Liver (tissue), 9 donors: ENCODE results near the gene LENG1. TPM values are rescaled to one million over a fixed set of nuclear protein-coding genes. Genes with fewer than 3 reads are reported as not detected.
"Not testable (repeated sequence)": the region's sequence is repeated elsewhere in the genome, so short reads cannot be mapped to it uniquely, and the experiment has no call there.

Source experiments
- DNase-seq: peaks from one replicate; pipeline ENCODE4 v3.0.0-alpha.2; 2017; ENCODE audit warnings: low spot score
- H3K27ac ChIP-seq, 2 donors: one replicate each; pipeline ENCODE4 v1.7.0; 2013; ENCODE audit warnings: inconsistent platforms in 2 of 2, low read length in 2 of 2, control low read depth in 1 of 2, low read depth in 1 of 2, mild to moderate bottlenecking in 1 of 2
- H3K27me3 ChIP-seq, 4 donors: one replicate each; pipeline versions ENCODE4 v1.6.1 to v1.7.0; 2013; ENCODE audit warnings: low read length in 3 of 4, inconsistent platforms in 1 of 4, mild to moderate bottlenecking in 1 of 4, moderate library complexity in 1 of 4; ENCODE audit not compliant: control insufficient read depth in 4 of 4, insufficient read depth in 4 of 4
- H3K36me3 ChIP-seq, 4 donors: one replicate each; pipeline versions ENCODE4 v1.6.1 to v1.7.0; 2013; ENCODE audit warnings: low read length in 3 of 4, mild to moderate bottlenecking in 3 of 4, low read depth in 1 of 4, moderate library complexity in 1 of 4; ENCODE audit not compliant: control insufficient read depth in 4 of 4, insufficient read depth in 3 of 4
- H3K4me1 ChIP-seq, 4 donors: one replicate each; pipeline versions ENCODE4 v1.6.1 to v1.7.0; 2013; ENCODE audit warnings: low read length in 3 of 4, mild to moderate bottlenecking in 3 of 4, moderate library complexity in 1 of 4; ENCODE audit not compliant: control insufficient read depth in 4 of 4, insufficient read depth in 4 of 4
- H3K4me3 ChIP-seq, 3 donors: one replicate each; pipeline versions ENCODE4 v1.6.1 to v1.7.0; 2013; ENCODE audit warnings: low read length in 3 of 3, control low read depth in 1 of 3, low read depth in 1 of 3, mild to moderate bottlenecking in 1 of 3
- H3K9ac ChIP-seq, 2 donors: one replicate each; pipeline ENCODE4 v1.7.0; 2013; ENCODE audit warnings: low read length in 2 of 2, mild to moderate bottlenecking in 2 of 2, moderate library complexity in 2 of 2, control low read depth in 1 of 2, low read depth in 1 of 2
- H3K9me3 ChIP-seq, 4 donors: one replicate each; pipeline versions ENCODE4 v1.6.1 to v1.7.0; 2013; ENCODE audit warnings: low read length in 3 of 4; ENCODE audit not compliant: control insufficient read depth in 4 of 4
- EGR1 ChIP-seq, 2 donors: IDR thresholded peaks; 2 replicates each; pipeline ENCODE4 v1.6.1; 2016 to 2018; ENCODE audit warnings: antibody characterized with exemption in 2 of 2, low read depth in 2 of 2
- FOXA1 ChIP-seq: IDR thresholded peaks from 2 replicates; pipeline ENCODE4 v1.6.1; 2016; ENCODE audit warnings: antibody characterized with exemption
- FOXA2 ChIP-seq: IDR thresholded peaks from 2 replicates; pipeline ENCODE4 v1.6.1; 2016; ENCODE audit warnings: antibody characterized with exemption
- HNF4A ChIP-seq, 2 donors: conservative IDR thresholded peaks; 2 replicates each; pipeline ENCODE4 v1.6.1; 2016; ENCODE audit warnings: antibody characterized with exemption in 2 of 2, mild to moderate bottlenecking in 2 of 2
- HNF4G ChIP-seq: IDR thresholded peaks from 2 replicates; pipeline ENCODE4 v1.6.1; 2016; ENCODE audit warnings: antibody characterized with exemption
- JUND ChIP-seq, 2 donors: IDR thresholded peaks; 2 replicates each; pipeline ENCODE4 v1.6.1; 2016; ENCODE audit warnings: antibody characterized with exemption in 2 of 2
- NR2F2 ChIP-seq: IDR thresholded peaks from 2 replicates; pipeline ENCODE4 v1.6.1; 2016; ENCODE audit warnings: antibody characterized with exemption
- RAD21 ChIP-seq, 2 donors: IDR thresholded peaks; 2 replicates each; pipeline ENCODE4 v1.6.1; 2016; ENCODE audit warnings: antibody characterized with exemption in 2 of 2, mild to moderate bottlenecking in 2 of 2
- RXRA ChIP-seq, 2 donors: IDR thresholded peaks; 2 replicates each; pipeline ENCODE4 v1.6.1; 2017 to 2018; ENCODE audit warnings: antibody characterized with exemption in 2 of 2, mild to moderate bottlenecking in 1 of 2
- SP1 ChIP-seq: IDR thresholded peaks from 2 replicates; pipeline ENCODE4 v1.6.1; 2018; ENCODE audit warnings: antibody characterized with exemption, mild to moderate bottlenecking
- TAF1 ChIP-seq: conservative IDR thresholded peaks from 2 replicates; pipeline ENCODE4 v1.6.1; 2016; ENCODE audit warnings: antibody characterized with exemption, mild to moderate bottlenecking
- YY1 ChIP-seq: IDR thresholded peaks from 2 replicates; pipeline ENCODE4 v1.6.1; 2016; ENCODE audit warnings: antibody characterized with exemption, mild to moderate bottlenecking
- WGBS: extraction: QIAGEN DNeasy Blood & Tissue Kit; methylation state at CpG from one replicate; pipeline ENCODE4 v1.1.7; 2013; 5-methylcytosine and 5-hydroxymethylcytosine counted together
- polyA plus RNA-seq, 2 donors: library from polyadenylated mRNA; stranded (reverse) in 1 of 2; unstranded in 1 of 2; fragments of 200-250 nt in 1 of 2; fragments of >200 nt in 1 of 2; fragmentation: Nextera tagmentation in 1 of 2; extraction: Ambion mirVana in 1 of 2; gene quantifications; one replicate each; pipeline versions ENCODE4 v1.2.1 to v1.2.3, GENCODE V29; 2013 to 2015
- total RNA-seq, 2 donors: library from RNA; depleted of rRNA; stranded (reverse); fragments of >200 nt; gene quantifications; one replicate each; pipeline ENCODE4 v1.2.3, GENCODE V29; 2014
- TF ChIP-seq, protein P1 (sequence below): IDR thresholded peaks from 2 replicates; pipeline ENCODE4 v1.6.1; 2016; ENCODE audit warnings: antibody characterized with exemption
- TF ChIP-seq, protein P2 (sequence below): IDR thresholded peaks from 2 replicates; pipeline ENCODE4 v1.6.1; 2016; ENCODE audit warnings: antibody characterized with exemption, mild to moderate bottlenecking
- TF ChIP-seq, protein P3 (sequence below): IDR thresholded peaks from 2 replicates; pipeline ENCODE4 v1.6.1; 2016; ENCODE audit warnings: antibody characterized with exemption
- TF ChIP-seq, protein P4 (sequence below): fragments of 150-350 bp; IDR thresholded peaks from 2 replicates; pipeline ENCODE4 v1.5.1; 2017; ENCODE audit warnings: improper control_type of control experiment, low read depth, low read length; ENCODE audit not compliant: missing input control
- donor health status: healthy.
- donor health status: healthy.
- donor health status: healthy.
- donor health status: healthy.
- donor health status: healthy.

The LENG1 gene
- total and polyA plus RNA-seq, 4 donors = 2.6 to 4.4 (median 2.9) TPM

DNA sequence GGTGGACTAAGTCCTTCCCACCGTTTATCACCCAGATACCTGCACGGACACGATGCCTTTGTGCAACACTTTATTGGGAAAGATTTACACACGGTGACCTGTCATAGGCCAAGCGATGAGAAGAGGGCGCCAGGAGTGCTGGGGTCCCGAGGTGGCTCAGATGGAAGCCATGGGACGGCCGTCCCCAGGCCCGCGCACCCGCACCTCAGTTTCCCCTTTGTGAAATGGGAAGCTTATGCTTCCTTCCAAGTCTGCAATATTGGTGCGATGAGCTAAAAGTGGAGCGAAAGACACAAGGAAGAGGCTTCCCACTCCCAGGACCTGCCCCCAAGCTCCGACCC is 13.8 kb upstream of the LENG1 start:
- Histone ChIP-seq H3K4me1 (no peaks in the 10 kb centered on the region), H3K9me3 (no peaks in the 10 kb centered on the region), H3K4me3 (no peak overlapping the region), H3K27me3 (no peaks in the 10 kb centered on the region), H3K36me3 (peaks cover 0 to 5% (median 2%) of the 10 kb centered on the region in 4 donors), H3K27ac (no peak overlapping the region), H3K9ac (no peak overlapping the region)
- DNase-seq = no peak
- 36% methylated on average over 15 of the region's 15 CpGs for WGBS
- TF ChIP-seq FOXA2 (no peak), SP1 (no peak), JUND (IDR thresholded peaks at IDR 0.05) (no peak), FOXA1 (no peak), HNF4G (no peak), RXRA (IDR thresholded peaks at IDR 0.05) (no peak), YY1 (no peak), NR2F2 (no peak), EGR1 (IDR thresholded peaks at IDR 0.05; ENCODE audit: low read depth in 2 of 2) (no peak), RAD21 (IDR thresholded peaks at IDR 0.05) (no peak), TAF1 (no peak)
- TF ChIP-seq, protein P1, sequence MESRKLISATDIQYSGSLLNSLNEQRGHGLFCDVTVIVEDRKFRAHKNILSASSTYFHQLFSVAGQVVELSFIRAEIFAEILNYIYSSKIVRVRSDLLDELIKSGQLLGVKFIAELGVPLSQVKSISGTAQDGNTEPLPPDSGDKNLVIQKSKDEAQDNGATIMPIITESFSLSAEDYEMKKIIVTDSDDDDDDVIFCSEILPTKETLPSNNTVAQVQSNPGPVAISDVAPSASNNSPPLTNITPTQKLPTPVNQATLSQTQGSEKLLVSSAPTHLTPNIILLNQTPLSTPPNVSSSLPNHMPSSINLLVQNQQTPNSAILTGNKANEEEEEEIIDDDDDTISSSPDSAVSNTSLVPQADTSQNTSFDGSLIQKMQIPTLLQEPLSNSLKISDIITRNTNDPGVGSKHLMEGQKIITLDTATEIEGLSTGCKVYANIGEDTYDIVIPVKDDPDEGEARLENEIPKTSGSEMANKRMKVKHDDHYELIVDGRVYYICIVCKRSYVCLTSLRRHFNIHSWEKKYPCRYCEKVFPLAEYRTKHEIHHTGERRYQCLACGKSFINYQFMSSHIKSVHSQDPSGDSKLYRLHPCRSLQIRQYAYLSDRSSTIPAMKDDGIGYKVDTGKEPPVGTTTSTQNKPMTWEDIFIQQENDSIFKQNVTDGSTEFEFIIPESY = no peak
- TF ChIP-seq, protein P2, sequence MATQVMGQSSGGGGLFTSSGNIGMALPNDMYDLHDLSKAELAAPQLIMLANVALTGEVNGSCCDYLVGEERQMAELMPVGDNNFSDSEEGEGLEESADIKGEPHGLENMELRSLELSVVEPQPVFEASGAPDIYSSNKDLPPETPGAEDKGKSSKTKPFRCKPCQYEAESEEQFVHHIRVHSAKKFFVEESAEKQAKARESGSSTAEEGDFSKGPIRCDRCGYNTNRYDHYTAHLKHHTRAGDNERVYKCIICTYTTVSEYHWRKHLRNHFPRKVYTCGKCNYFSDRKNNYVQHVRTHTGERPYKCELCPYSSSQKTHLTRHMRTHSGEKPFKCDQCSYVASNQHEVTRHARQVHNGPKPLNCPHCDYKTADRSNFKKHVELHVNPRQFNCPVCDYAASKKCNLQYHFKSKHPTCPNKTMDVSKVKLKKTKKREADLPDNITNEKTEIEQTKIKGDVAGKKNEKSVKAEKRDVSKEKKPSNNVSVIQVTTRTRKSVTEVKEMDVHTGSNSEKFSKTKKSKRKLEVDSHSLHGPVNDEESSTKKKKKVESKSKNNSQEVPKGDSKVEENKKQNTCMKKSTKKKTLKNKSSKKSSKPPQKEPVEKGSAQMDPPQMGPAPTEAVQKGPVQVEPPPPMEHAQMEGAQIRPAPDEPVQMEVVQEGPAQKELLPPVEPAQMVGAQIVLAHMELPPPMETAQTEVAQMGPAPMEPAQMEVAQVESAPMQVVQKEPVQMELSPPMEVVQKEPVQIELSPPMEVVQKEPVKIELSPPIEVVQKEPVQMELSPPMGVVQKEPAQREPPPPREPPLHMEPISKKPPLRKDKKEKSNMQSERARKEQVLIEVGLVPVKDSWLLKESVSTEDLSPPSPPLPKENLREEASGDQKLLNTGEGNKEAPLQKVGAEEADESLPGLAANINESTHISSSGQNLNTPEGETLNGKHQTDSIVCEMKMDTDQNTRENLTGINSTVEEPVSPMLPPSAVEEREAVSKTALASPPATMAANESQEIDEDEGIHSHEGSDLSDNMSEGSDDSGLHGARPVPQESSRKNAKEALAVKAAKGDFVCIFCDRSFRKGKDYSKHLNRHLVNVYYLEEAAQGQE = no peak
- TF ChIP-seq, protein P3, sequence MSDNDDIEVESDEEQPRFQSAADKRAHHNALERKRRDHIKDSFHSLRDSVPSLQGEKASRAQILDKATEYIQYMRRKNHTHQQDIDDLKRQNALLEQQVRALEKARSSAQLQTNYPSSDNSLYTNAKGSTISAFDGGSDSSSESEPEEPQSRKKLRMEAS = no peak

DNA sequence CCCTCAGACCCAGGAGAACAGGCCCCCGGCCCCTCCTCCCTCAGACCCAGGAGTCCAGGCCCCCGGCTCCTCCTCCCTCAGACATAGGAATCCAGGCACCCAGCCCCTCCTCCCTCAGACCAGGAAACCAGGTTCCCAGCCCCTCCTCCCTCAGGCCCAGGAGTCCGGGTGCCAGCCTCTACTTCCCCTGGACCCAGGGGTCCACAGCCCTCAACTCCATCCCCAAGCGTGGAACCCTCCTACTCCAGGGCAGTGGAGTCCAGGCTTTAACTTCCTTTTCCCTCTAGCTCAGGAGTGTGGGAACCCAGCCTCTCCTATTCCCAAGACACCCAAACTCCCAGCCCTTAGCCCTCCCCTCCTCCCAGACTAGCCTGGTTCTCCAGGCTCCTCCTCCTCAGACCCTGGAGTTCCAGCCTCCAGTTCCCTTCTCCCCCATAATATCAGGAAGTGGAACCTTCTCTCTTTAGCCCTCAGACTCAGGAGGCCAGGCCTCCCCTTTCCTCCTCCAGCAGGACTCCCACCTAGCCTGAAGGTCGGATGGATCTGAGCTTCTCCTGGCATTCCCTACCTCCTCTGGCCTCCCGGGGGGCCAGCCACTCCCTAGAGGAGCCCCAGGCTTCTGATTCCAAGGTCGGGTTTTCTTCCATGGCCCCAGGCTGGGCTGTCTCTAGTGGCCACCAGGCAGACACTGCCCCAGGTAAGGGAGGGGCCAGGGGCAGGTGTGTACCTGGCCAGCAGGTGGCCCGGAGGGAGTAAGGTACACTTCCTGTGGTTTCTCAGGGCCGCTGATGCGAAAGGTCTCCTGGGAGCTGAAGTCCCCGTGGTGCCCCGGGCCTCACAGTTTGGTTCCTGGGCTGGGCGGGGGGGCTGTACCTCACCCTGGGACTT is 13.2 kb upstream of the LENG1 start, which contains the start of gene TMC4:
TSS of gene TMC4 (minus strand) at position 690 of the 888 bp plus-strand sequence. CDS start at position 647, 43 bp downstream.
- no peak within 1 kb of the TSS for H3K4me3 ChIP-seq
- H3K36me3 ChIP-seq = peaks cover 0 to 5% (median 2%) of the 10 kb centered on the region in 4 donors
- WGBS = 23% methylated on average over 13 of the region's 13 CpGs
- no peaks in the 10 kb centered on the region for H3K4me1 ChIP-seq
- H3K27me3 ChIP-seq = no peaks in the 10 kb centered on the region
- H3K9me3 ChIP-seq = no peaks in the 10 kb centered on the region
- no peak within 1 kb of the TSS for H3K27ac ChIP-seq
- no peak for DNase-seq
- TF ChIP-seq RAD21 (IDR thresholded peaks at IDR 0.05) = peak in 1 of 2 donors; percentile 17
- TF ChIP-seq HNF4A (conservative IDR thresholded peaks at IDR 0.05) = no peak
- TF ChIP-seq, protein P4, sequence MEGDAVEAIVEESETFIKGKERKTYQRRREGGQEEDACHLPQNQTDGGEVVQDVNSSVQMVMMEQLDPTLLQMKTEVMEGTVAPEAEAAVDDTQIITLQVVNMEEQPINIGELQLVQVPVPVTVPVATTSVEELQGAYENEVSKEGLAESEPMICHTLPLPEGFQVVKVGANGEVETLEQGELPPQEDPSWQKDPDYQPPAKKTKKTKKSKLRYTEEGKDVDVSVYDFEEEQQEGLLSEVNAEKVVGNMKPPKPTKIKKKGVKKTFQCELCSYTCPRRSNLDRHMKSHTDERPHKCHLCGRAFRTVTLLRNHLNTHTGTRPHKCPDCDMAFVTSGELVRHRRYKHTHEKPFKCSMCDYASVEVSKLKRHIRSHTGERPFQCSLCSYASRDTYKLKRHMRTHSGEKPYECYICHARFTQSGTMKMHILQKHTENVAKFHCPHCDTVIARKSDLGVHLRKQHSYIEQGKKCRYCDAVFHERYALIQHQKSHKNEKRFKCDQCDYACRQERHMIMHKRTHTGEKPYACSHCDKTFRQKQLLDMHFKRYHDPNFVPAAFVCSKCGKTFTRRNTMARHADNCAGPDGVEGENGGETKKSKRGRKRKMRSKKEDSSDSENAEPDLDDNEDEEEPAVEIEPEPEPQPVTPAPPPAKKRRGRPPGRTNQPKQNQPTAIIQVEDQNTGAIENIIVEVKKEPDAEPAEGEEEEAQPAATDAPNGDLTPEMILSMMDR = peak; percentile 12
- H3K9ac ChIP-seq = no peak within 1 kb of the TSS

DNA sequence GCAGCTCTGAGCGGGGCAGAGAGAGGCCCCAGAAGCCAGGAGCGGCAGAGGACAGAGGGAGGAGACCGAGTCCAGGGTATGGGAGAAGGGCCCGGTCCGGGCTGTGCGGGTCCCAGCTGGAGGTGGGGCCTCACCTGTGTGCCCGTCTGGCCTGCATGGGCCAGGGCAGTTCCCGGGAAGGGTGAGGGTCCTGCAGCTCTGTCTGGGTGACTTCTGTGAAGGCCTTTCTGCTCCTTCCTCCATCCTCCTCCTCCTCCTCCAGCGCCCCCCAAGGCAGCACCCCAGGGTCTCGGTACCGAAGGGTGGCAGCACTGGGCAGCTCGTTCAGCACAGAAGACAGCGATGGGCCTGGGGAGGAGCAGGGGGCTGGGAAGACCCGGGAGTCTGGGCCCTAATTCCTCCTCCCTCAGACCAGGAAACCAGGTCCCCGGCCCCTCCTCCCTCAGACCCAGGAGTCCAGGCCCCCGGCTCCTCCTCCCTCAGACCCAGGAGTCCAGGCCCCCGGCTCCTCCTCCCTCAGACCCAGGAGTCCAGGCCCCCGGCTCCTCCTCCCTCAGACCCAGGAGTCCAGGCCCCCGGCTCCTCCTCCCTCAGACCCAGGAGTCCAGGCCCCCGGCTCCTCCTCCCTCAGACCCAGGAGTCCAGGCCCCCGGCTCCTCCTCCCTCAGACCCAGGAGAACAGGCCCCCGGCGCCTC is 12.4 kb upstream of the LENG1 start:
- H3K36me3 ChIP-seq, H3K9me3 ChIP-seq, H3K4me1 ChIP-seq, H3K27me3 ChIP-seq, H3K4me3 ChIP-seq, H3K27ac ChIP-seq, H3K9ac ChIP-seq, DNase-seq: not testable (repeated sequence)
- 80% methylated on average over 17 of the region's 23 CpGs for WGBS
